GM20000 (cell line): ENCODE data around the gene ZBTB37.
A peak's percentile ranks its signal among the peaks of the same experiment; 100 is the strongest.
"Not testable (repeated sequence)": the region's sequence is repeated elsewhere in the genome, so short reads cannot be mapped to it uniquely, and the experiment has no call there.

Experiments used
- DNase-seq: peaks from one replicate; pipeline ENCODE4 v3.0.0; 2012; ENCODE audit warnings: low spot score
- TF ChIP-seq, protein P1 (sequence below): IDR thresholded peaks from 2 replicates; pipeline ENCODE4 v1.5.1; 2012; ENCODE audit warnings: mild to moderate bottlenecking, control low read depth; ENCODE audit errors: extremely low read depth, missing control alignments

ZBTB37 gene

DNA sequence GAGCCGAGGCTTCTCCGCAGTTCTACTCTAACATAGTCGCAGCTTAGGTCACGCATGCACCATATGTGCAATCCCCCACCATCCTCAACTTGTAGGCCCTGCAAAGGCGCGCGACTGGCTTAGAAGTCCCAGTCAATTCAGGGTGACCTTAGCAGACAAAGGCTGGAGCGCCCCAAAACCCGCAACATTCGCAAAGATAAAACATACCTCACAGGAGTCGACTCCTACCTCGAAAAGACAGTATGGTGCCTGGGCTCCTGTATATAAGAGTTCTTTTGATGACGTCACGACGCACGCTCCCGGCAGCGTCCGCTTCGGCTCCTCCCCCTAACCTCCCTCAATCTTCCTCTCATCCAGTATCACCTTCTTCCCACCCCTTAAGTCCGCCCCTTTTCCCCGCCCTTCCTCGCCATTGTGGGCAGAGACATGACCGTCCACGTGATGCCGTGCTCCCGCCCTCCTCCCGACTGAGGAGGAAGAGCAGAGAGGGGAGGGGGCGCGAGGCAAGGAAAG lies 371 bp upstream of the ZBTB37 start, which contains the start of gene GAS5:
GAS5 (minus strand) TSS at position 237 of the 513 bp plus-strand sequence.
- DNase-seq, result peak; percentile 94
- TF ChIP-seq, protein P1, sequence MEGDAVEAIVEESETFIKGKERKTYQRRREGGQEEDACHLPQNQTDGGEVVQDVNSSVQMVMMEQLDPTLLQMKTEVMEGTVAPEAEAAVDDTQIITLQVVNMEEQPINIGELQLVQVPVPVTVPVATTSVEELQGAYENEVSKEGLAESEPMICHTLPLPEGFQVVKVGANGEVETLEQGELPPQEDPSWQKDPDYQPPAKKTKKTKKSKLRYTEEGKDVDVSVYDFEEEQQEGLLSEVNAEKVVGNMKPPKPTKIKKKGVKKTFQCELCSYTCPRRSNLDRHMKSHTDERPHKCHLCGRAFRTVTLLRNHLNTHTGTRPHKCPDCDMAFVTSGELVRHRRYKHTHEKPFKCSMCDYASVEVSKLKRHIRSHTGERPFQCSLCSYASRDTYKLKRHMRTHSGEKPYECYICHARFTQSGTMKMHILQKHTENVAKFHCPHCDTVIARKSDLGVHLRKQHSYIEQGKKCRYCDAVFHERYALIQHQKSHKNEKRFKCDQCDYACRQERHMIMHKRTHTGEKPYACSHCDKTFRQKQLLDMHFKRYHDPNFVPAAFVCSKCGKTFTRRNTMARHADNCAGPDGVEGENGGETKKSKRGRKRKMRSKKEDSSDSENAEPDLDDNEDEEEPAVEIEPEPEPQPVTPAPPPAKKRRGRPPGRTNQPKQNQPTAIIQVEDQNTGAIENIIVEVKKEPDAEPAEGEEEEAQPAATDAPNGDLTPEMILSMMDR, result no peak

DNA sequence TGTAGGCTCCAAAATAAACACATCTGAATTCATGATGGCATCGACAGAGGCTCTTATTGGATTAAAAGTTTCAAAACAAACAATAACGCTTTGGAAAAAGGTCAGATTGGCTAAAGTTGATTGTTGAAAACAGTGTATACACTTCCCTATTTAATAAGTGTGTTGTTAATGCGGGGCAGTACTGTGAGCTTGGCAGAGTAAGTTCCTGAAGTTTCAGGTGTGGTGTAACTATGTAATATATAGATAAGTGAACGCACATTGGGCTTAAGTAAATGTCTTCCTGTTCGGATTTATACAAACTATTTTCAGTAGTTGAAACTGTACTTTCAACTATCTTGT lies 810 bp downstream of the ZBTB37 start:
- DNase-seq, result no peak

DNA sequence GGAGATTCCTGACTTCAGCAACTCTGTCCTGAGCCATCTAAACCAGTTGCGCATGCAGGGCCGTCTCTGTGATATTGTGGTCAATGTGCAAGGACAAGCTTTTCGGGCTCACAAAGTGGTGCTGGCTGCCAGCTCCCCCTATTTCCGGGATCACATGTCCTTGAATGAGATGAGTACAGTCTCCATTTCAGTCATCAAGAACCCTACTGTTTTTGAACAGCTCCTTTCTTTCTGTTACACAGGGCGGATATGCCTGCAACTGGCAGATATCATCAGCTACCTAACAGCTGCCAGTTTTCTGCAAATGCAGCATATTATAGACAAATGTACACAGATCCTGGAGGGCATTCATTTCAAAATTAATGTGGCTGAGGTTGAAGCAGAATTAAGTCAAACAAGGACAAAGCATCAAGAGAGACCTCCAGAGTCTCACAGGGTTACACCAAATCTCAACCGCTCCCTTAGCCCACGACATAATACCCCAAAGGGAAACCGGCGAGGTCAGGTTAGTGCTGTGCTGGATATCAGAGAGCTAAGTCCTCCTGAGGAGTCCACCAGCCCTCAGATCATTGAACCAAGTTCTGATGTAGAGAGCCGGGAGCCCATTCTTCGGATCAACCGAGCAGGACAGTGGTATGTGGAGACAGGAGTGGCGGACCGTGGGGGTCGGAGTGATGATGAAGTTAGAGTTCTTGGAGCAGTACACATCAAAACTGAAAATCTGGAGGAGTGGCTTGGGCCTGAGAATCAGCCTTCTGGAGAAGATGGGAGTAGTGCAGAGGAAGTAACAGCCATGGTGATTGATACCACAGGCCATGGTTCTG lies 2.3 kb downstream of the ZBTB37 start:
- TF ChIP-seq, protein P1, result no peak
- DNase-seq, result peak; percentile 22

More for the DNA sequence above, 810 bp downstream of the ZBTB37 start:
- TF ChIP-seq, protein P1, result no peak

DNA sequence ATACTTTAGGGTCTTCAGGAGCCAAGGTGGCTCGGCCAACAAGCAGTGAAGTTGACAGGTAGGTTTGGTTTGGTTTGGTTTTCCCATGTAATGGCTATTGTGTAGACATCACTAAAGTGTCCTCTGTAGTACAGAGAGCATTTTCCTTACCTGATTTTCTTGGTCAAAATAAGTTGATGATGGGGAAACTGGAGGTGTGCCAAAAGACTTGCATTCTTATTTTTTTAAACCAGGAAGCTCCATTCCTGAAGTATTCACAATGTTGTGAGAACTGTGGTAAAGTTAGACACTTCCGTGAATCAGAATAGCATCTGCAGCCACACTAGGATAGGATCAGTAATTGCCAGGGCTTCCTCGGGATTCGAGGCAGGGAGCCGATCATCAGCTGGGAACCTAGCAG lies 2.9 kb downstream of the ZBTB37 start:
- TF ChIP-seq, protein P1, result no peak
- DNase-seq, result no peak

DNA sequence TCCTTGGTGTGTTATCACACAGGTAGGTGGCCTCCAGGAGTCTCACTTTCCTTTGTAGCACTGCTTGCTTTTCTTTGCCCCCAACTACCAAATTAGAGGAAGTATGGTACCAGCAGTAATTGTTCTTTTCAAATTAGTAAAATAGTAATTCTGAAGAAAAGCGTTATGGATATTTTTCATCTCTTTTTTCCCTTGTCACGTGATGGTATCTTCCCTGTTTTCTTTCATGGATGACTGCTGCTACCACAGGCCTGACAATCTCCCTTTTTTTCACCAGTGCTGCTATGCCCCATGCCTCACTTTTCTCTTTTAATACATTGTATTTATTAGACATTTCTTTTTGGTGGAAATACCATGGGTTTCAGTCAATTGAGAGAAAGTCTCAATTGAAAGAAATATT lies 3.3 kb downstream of the ZBTB37 start:
- TF ChIP-seq, protein P1, result no peak
- no peak for DNase-seq

DNA sequence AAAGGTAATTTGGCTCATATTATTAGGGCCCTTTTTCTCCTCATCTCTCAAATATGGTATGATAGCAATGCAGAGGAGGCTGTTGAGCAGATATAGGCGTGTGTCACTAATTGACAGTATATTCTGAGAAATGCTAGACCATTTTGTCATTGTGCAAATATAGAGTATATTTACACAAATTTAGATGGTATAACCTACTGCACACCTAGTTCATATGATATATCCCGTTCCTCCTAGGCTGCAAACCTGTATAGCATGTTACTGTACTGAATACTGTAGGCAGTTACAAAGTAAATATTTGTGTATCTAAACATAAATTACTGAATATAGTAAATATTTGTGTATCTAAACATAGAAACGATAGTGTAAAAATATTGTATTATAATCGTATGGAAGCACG lies 8.6 kb downstream of the ZBTB37 start:
- no peak for DNase-seq
- TF ChIP-seq, protein P1, result no peak

DNA sequence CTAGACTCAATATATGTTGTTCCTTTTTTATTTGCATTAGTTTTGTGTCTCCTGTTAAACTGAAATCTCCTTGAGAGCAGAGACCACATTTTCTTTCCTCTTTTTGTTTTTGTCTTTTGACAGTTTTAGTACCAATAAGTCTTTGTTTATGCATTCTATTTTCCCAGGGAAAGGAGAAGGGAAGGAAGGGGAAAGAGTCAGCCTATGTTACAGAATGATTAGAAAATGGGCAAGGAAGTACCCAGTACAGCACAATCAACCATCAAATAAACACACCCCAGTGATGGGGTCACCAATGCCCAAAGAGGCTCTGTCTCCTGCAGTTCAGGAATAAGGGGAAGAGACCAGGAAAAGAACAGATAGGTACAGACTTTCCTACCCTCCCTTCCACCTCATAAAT lies 10.1 kb downstream of the ZBTB37 start:
- DNase-seq, result no peak
- TF ChIP-seq, protein P1, result no peak

DNA sequence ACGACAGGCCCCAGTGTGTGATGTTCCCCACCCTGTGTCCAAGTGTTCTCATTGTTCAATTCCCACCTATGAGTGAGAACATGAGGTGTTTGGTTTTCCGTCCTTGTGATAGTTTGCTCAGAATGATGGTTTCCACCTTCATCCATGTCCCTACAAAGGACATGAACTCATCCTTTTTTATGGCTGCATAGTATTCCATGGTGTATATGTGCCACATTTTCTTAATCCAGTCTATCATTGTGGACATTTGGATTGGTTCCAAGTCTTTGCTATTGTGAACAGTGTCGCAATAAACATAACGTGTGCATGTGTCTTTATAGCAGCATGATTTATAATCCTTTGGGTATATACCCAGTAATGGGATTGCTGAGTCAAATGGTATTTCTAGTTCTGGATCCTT lies 12.9 kb downstream of the ZBTB37 start:
- DNase-seq, result not testable (repeated sequence)
